HPDE6-E6E7 (cell line): ENCODE results near the gene OMP.

Experiments used
- DNase-seq: peaks from one replicate; pipeline ENCODE4 v3.0.0; 2011; ENCODE audit warnings: missing footprints; ENCODE audit errors: extremely low spot score

The OMP gene

DNA sequence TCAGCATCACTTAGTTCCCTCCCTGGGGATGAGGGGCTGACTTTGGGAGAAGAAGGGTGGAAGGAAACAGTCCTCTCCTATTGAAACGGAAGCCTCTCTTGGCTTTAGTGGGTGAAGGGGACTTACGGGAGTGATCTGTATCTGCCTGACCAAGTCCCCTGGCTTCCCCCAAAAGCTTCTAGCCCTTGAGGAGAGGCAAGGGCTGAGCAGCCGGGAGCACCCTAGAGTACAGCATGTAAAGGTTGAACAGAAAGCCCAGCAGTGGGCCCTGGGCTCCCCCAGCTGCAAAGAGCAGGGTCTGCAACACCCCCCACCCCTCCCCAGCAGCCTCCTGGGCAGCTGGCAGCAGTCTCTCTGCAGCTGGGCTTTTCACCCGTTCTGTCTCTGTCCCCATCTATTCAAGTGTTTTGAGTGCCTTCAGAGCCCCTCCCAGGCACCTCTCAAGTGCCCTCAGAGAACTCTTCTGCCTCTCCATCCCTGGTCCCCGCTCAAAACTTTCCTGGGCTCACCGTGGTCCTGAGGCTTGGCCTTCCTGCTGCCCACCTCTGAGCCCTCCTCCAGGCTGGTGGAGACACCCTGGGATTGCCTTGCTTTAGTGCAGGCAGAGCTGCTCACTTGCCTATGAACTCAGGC, 33.2 kb upstream of the OMP start:
- no peak for DNase-seq

DNA sequence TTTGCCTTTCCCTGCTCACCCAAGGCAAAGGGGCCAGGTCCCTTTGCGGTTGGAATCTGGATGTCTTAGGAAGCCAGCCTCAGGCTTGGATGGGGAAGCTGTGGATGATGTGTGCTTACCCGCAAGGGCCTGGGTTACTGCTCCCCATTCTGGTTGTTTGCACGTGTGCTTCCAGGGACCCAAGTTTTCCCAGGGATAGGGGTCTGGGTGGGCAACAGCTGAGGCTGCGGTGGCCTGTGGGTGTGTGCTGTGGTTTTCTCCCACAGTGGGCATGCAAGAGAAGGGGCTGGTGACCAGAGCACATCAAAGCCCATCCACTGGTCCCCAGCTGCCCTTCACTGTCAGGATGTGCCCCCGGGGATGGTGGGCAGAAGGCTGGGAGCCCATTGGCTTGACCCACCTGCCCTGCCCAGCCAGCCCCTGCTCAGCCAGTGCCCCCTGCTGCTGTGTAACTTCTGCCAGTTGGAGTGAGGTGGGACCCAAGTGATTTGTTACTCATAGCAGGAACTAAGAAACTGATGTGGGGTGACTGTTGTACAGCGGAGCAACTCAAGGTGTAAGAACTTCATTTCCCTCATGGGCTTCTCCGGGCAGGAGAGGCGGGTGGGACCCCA, 32.6 kb upstream of the OMP start:
- DNase-seq, result no peak

DNA sequence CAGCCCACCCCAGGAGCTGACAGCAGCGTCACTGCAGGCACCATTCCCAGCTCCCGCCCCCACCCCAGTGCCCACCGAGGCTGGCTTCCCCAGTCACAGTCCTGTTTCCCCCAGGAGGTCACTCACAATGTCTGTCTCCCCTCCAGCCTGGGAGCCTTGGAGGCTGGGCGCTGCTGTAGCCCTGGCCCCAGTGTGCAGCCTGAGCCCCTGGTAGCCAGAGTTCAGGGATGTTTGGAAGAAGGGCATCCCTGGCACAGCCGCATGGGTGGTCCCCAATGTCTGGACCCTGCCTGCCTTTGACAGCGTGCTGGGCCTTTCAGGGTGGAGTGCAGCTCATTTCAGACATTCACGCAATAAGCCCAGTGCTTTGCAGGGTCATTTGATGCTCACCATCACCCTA, 31.6 kb upstream of the OMP start:
- no peak for DNase-seq

DNA sequence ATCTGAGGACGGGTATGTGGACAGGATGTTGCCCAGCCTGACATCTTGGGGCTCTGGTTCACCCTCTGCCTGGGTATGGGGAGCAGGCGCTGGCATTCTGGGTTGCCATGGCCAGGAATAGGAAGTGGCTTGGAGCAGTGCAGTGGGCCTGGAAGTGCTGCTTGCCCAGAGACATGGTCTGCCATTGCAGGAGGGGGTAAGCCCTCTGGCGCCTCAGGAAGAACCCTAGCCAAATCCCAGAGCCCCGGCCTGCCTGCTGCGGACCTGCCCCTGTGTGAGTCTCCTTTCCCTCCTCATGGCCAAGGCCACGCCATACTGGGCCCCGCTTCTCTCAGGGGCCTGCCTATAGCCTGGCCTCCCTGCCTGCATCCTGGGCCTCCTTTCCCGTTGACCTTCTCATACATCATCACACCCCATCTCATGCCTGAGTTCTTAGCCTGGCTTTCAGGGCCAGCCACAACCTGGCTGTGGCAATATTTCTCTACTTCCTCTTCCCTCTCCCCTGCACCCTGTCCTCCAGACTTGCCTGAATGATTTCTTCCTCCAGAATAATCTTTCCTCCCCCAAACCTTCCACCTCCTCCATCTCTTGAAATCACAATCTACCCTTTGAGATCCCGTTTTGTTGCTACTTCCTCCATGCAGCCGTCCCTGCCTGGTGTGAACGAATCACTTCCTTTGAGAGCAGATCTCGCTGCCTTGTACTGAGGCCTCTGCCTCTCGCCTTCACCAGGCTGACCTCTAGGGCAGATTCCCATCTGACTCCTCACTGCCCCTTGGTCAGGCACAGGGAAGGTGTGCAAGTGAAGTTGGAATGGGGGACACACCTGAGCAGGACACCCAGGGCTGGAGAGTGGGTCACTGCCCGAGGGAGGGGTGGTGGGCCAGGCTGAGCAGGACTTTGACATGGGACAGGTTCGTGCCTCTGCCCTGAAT, 30.7 kb upstream of the OMP start:
- DNase-seq, result no peak

DNA sequence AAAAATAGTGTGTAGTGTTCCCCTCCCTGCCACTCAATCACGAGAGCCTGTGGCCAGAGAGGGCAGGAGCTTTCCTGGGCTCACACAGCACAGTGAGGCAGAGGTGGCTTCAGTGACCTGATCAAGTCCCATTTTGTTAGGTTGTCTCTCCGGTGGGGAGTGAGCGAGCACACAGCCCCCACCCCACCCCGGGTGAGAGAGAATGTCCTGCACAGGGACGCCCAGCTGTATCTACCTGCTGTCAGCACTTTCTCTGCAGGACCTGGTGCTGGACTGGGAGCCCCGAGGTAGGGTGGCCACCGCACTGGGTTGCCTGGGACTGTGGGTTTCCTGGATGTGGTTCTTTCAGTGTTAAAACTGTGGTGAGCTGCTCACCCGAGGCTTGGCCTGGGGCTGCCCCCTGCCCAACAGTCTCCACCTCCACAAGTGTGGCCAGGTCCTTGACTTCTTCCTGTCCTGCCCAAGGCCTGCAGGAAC, 29.8 kb upstream of the OMP start:
- no peak for DNase-seq

DNA sequence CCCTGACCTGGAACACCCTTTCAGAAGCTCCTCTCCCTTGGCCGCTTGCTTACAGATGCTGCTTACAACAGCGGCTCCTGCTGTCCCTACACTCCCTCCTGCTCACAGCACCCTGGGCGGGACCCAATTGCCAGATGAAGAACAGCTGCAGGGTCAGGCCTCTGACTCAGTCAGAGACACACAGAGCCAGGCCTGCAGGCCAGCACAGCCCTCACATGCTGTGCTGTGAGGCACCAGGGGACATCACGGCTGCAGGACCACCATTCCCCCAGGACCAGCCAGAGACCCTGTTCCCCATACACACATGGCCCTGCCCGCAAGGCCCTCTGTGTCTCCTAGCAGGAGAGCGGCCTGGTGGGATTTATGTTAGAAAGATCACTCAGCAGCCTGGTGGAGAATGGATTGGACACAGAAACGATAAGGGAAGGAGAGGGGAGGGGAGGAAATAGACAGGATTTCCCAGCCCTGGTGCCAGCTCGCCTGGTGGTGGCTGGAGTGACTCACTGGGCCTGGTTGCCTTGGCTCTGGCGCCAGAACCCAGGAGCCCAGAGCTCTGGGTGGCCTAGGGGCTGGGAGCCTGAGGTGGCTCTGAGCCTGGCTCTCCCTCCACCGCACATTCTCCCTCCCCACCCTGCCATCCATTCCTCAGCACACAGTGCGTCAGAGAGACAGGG, 29.2 kb upstream of the OMP start:
- DNase-seq, result peak; percentile 90

DNA sequence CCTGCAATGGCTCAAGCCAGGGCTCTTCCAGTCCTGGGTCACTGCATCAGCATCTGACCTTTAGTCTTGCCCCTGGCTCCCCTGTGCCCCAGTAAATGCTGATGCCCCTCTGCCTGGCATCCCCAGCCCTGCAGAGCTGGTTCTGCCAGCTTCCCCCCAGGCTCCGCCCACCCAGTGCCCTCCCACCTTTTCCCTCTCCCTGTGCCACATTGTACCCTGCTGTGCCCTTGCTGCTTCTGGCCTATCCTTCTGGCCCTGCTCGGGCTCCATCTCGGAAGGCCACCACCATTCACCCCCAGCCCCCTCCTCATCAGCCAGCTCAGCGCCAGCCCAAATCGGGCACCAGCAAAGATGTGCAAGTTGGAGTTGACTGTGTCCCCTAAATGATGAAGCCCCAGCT, 28.4 kb upstream of the OMP start:
- DNase-seq, result no peak

DNA sequence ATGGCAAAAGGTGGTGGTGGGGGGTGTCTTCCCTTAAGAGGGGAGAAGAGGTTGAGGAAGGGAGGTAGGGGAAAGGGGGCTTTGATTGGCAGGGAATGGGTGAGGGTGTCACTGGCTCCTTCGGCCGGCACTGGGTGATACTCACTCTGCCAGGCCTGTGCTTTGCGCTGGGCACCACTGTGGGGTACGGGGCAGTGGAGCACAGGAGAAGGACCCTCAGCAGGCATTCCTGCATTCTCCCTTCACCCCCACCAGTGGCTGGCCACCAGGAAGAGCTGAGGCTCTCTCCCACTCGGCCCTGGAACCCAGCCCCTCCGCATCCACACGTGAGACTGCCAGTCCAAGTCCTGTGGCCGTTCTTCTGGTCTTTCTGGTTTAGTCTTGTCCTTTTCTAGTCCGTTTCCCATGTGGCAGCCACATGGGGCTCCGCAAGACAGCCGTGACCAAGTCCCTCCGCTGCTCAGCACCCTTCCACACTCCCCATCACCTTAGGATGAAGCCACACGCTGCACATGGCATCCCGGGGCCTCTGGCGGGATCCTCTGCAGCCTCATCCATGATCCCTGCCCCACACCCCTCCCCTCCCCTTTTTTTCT, 27.9 kb upstream of the OMP start:
- no peak for DNase-seq

DNA sequence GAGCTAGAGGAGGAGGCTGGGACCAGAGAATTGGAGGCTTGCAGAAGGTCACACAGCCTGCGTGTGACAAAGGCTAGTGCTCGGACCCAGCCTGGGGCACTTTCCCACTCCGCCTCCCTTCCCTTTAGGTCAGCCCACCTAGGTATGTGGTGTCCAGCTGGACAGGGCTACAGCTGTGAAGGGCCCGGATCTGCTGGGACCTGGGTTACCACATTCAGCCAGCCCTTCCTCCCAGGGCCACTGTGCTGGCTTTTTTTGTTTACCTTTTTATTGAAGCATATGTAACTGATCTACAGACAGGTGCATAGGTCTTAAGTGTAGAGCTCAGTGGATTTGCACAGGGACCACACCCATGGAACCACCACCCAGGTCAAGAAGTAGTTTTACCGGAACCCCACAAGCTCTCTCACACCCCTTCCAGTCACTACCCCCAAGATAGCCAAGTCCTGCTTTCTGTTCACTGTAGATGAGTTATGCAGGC, 27.2 kb upstream of the OMP start:
- DNase-seq, result no peak

DNA sequence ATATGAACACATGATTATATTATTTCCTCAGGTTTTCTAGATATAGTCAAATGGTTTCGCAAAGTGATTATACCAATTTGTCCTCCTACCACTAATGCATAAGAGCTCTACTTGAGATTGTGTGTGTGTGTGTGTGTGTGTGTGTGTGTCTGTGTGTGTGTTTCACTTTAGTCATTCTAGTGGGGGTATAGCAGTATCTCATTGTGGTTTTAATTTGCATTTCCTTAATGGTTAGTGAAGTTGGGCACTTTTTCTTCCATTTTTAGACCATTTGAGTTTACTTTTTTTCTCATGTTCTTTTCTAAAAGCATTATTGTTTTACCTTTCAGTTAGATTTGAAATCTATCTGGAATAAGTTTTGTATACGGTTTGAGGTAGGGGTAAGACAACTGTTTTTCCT, 23.0 kb upstream of the OMP start:
- no peak for DNase-seq

DNA sequence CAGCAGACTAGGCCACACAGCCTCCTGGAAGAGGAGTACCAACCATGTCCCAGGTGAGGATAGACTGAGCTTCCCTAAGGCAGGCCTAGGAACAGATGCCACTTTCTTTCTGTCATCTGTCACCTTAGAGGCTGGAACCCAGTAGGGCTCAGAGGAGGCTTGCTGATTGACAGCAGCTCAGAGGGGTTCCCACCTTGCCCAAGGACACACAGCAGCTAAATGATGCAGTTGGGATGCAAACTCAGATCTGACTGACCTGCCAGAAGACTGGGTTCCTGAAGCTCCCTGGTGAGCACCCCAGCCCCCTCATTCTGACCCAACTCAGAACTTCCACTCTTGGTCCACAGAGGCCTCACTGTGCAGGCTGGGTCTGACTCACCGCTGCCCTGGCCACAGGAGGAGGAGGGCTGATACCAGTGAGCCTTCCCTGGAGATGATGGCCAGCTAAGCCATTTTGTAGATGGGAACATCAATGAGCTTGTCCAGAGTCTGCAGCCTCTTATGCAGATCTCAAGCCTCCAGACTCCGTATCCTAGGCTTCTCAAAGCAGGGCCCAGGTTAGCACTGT, 21.9 kb upstream of the OMP start:
- DNase-seq, result no peak

DNA sequence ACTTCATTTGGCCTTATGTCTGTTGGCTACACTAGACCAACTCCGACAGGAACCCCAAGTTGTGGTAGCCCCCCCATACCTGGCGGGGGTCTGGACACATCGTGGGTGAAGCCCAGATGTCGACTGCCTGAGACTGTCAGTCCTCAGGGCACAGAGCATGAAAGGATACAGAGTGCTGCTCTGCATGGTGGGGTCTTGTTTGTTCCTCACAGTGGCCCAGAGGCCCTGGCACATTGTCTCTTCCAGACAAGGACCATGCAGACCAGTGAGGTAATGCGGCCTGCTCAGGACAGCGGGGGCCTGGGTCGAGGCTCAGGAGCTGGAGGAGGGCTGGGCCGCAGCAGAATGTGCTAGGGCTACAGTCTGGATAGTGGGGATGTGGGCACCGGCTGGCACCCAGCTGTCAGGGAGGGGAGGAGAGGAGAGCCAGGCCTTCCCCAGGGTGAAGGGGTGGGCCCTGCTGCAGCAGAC, 21.2 kb upstream of the OMP start:
- no peak for DNase-seq

DNA sequence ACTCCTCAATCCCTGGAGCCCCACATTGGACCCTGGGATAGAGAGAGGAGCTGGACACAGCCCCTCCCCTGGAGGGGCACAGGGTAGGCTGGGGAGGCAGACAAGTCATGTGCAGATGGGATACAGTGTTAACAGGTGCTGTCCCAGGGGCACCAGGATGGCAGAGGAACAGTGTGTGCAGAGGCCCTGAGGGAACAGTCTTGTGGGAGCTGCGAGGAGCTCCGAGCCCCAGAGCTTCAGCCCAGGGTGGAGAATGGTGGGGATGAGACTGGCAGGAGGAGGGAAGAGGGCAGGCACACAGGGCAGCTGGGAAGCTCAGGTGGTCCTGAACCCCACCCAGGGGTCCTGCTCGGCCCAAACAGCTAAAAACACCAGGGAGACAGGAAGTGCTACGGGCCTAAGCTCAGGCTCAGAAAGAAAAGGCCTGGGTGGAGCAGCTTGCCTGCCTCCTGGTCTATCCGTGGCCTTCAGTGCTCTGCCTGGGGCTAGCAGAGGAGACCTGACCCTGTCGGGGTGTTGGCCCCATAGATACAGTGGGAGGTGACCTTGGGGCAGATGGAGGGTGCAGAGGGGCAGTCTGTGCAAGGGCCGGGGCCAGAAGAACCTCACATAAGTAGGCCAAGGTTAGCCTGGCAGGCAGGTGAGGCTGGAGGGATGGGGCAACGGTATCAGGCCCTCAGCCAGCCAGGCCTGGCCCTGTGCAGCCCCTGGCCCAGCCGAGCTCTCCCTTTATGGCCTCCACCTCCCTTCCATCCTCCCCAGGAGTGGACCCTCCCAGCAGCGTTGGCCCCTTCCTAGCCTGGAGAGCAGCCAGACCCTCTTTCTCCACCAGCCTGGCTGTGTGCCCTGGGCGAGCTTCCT, 20.4 kb upstream of the OMP start:
- no peak for DNase-seq

DNA sequence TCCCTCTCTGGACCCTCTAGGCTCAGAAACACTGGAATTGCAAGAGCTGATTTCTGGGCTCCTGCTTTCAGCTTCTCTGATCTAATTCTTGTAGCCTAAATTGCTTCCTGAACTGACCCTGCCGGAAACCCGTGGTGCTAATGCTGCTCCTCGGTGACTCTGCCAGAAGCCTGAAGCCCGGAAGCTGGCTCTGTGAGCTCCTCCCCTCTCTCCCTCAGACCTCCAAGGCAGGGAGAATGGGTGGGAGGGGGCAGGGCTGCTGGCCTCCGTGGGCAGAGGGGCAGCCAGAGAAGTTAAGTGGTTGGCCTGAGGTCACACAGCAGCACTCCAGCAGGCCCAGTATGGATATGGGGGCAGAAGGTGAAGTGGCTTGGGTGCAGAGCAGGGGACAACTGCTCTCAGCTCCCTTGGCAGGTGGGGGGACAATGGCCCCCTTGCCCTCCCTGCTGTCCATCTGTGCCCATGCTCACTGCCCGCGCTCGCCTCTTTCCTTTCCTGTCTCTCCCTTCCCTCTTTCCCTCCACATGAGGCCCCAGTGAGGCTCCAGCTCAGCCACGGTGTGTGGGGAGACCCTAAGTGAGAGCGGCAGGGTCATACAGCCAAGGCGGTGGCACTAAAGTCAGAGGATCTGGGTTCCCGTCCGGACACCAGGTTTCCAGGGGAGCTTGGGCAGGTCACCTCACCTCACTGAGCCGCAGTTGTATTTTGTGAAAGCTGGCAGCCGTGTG, 19.6 kb upstream of the OMP start:
- DNase-seq, result no peak

DNA sequence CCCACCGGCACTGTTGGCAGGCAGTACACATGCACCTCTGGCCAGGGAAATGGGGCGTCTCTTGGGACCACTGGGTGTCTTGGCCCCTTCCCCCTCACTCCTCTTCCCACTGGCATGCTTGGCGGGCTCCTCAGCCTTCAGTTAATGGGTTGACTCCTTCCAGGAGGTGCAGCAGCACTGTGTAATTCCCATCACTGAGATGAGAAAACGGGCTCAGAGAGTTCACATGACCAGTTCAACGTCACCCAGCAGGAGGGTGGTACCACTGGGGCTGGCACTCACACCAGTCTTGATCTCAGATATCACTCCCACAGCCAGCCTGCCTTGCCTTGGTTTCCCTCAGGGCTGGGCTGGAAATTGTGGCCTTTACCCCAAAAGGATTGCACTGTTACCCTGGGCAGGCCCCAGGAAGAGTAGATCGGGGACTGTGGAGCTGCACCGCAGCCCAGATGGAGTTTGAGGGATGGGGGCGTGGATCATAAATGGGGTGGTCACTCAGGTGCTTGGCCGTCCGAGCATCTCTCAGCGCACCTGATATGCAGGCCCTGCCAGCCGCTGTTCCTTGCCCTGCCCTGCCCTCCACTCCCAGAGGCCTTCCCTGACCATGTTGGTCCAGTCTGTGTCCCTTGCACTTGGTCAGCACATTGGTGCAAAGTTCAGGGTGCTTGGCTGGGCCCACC, 18.9 kb upstream of the OMP start:
- DNase-seq, result no peak

DNA sequence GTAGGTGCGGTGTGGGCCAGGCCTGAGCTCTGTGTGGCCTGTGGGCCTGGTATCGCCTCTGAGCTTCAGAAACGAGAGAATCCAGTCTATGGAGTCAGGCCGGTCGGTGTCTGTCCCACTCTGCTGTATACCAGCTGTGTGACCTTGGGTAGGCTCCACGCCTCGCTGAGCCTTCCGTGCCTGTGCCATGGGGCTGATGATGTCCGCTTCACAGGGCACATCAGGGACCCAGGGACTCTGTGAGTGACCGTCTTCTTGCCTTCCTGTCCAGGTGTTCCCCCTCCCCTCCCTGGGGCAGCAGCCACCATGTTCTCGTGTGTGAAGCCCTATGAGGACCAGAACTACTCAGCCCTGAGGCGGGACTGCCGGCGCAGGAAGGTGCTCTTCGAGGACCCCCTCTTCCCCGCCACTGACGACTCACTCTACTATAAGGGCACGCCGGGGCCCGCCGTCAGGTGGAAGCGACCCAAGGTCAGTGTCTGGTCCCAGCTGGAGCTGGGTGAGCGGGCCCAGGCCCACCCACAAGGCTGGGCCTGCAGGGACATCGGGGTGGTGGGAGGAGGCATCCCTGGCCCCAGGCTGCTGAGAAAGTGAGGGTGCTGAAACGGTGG, 18.0 kb upstream of the OMP start:
- no peak for DNase-seq

DNA sequence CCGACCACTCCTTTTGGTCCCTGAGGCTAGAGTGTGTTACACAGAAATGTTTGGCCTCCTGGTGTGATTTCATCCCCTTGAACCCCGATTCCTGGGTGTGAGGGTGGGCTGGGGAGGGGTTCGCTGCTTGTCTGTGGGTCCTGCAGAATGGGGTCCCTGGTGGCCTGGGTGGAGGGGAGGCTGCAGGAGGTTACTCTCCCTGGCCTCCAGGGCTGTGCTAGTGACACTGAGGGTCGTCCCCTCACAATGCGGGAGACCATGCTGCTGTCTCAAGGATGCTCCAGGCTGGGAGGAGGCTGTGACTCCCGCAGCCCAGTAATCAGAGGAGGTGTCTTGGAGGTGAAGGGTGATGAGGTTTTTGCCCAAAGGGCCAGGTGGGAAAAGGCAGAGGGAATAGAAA, 17.0 kb upstream of the OMP start:
- no peak for DNase-seq
